Breast epithelium (tissue), 3 donors: Measurements from ENCODE around the gene TSACC.

Experiments
- CTCF ChIP-seq, 3 donors: fragments of 450-650 bp; IDR thresholded peaks; one replicate each; pipeline ENCODE4 v1.5.1; 2016 to 2017; ENCODE audit warnings: antibody characterized with exemption in 3 of 3, mild to moderate bottlenecking in 3 of 3, moderate library complexity in 3 of 3
- POLR2AphosphoS5 ChIP-seq, 3 donors: sonication (generic); formaldehyde crosslinking; IDR thresholded peaks; one replicate each; pipeline ENCODE4 v1.6.1; 2017; ENCODE audit warnings: antibody characterized with exemption in 3 of 3

DNA sequence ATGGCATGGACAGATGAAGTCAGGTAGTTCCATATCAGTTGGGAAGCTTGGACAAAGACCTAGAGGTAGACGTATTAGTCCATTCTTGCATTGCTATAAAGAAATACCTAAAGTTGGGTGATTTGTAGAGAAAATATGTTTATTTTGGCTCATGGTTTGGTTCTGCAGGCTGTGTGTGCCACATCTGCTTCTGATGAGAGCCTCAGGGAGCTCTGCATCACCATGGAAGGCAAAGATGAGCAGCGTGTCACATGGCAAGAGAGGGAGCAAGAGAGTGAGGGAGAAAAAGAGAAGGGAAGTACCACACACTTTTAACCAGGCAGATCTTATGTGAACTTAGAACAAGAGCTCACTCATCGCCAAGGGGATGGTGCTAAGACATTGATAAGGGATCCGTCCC, 9.0 kb downstream of the TSACC start:
- TF ChIP-seq POLR2AphosphoS5 (IDR thresholded peaks at IDR 0.05) (no peak), CTCF (IDR thresholded peaks at IDR 0.05) (no peak)
